Glutamatergic neuron (in vitro differentiated cells): Measurements from ENCODE around the gene ITSN1. TPM values are rescaled to one million over a fixed set of nuclear protein-coding genes. Genes with fewer than 3 reads are reported as not detected.

ENCODE experiments used
- DNase-seq: peaks from one replicate; pipeline ENCODE4 v3.0.0; 2022
- H3K27ac Mint-ChIP-seq: one replicate; pipeline ENCODE4 v1.8.0; 2020; ENCODE audit warnings: mild to moderate bottlenecking, mixed read lengths, inconsistent platforms; ENCODE audit not compliant: unreplicated experiment
- H3K27me3 Mint-ChIP-seq: one replicate; pipeline ENCODE4 v1.8.0; 2020; ENCODE audit warnings: mild to moderate bottlenecking, moderate library complexity, mixed read lengths, inconsistent platforms; ENCODE audit not compliant: unreplicated experiment
- H3K36me3 Mint-ChIP-seq: one replicate; pipeline ENCODE4 v1.8.0; 2020; ENCODE audit warnings: mild to moderate bottlenecking, mixed read lengths, inconsistent platforms; ENCODE audit not compliant: unreplicated experiment
- H3K4me1 Mint-ChIP-seq: one replicate; pipeline ENCODE4 v1.8.0; 2020; ENCODE audit warnings: mild to moderate bottlenecking, low read depth, mixed read lengths, inconsistent platforms; ENCODE audit not compliant: unreplicated experiment
- H3K4me3 Mint-ChIP-seq: one replicate; pipeline ENCODE4 v1.8.0; 2020; ENCODE audit warnings: mild to moderate bottlenecking, mixed read lengths, inconsistent platforms; ENCODE audit not compliant: unreplicated experiment
- H3K9me3 Mint-ChIP-seq: one replicate; pipeline ENCODE4 v1.8.0; 2020; ENCODE audit warnings: mild to moderate bottlenecking, moderate library complexity, mixed read lengths, inconsistent platforms; ENCODE audit not compliant: unreplicated experiment
- CTCF ChIP-seq: fragments of 200-600 bp; sonication (generic); IDR thresholded peaks from one replicate; pipeline ENCODE4 v1.5.0; 2021; ENCODE audit not compliant: partially characterized antibody, unreplicated experiment
- total RNA-seq: library from RNA; stranded (reverse); fragmentation: NEBNext Ultra II Directional; extraction: Animal tissue kit (Norgen Biotek cat#: 25700); gene quantifications from one replicate; pipeline ENCODE4 v1.2.1, GENCODE V29; 2021; ENCODE audit not compliant: unreplicated experiment

ITSN1 gene
- total RNA-seq, 1 donor from 2014 or later: 89.1 TPM

DNA sequence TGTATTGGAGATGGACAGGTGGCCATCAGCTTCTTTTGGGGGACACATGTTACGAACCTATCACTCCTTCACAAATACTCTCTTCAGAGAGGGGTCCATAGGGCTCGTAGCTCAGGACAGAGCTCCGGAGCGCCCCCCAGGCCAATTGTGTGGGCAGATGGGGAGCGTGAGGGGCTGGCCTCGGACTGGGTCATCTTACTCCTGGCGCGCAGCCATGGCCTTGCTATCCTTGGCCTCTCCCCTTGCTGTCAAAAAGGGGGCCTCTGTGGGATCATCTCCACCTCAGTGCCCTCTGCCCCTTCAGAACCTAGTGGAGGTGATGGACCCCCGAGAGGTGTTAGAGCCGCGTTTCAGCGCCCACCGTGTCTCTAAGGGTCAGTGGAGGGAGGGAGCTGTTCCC is 238.3 kb downstream of the ITSN1 start:
- peaks cover 6% of the 10 kb centered on the region for H3K9me3 Mint-ChIP-seq
- peaks cover 8% of the 10 kb centered on the region for H3K27me3 Mint-ChIP-seq
- peaks cover 10% of the 10 kb centered on the region for H3K4me1 Mint-ChIP-seq
- no peak for TF ChIP-seq CTCF
- H3K36me3 Mint-ChIP-seq: no peaks in the 10 kb centered on the region
- no peak overlapping the region for H3K4me3 Mint-ChIP-seq
- DNase-seq: no peak
- no peak overlapping the region for H3K27ac Mint-ChIP-seq

DNA sequence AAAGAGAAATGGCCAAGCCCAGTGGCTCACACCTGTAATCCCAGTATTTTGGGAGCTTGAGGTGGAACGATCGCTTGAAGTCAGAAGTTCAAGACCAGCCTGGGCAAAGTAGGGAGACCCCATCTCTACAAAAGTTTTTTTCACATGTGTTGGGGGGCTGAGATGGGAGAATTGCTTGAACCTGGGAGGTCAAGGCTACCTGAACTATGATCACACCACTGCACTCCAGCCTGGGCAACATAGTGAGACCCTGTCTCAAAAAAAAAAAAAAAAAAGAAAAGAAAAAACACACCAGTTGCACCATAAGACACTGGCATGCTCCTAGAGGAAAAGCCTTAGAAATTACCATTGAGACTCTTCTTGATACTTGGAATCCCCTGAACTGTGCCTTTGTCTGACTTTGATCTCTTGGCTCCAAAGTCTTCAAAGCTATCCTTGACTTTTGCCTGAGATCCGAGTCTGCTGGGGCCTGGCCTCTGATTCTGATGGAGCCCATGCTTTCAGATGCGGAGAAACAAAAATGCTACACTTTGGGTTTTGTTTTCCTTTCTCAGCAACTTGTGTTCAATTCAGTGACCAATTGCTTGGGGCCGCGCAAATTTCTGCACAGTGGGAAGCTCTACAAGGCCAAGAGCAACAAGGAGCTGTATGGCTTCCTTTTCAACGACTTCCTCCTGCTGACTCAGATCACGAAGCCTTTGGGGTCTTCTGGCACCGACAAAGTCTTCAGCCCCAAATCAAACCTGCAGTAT is 239.6 kb downstream of the ITSN1 start:
- Mint-ChIP-seq H3K4me1 (peaks cover 10% of the 10 kb centered on the region), H3K9me3 (peaks cover 3% of the 10 kb centered on the region), H3K4me3 (no peak overlapping the region), H3K27me3 (peaks cover 6% of the 10 kb centered on the region), H3K36me3 (no peaks in the 10 kb centered on the region), H3K27ac (no peak overlapping the region)
- no peak for DNase-seq
- no peak for TF ChIP-seq CTCF

- H3K4me1 Mint-ChIP-seq: peaks cover 10% of the 10 kb centered on the region
- no peak for DNase-seq
- H3K27me3 Mint-ChIP-seq: peaks cover 2% of the 10 kb centered on the region
- peaks cover 2% of the 10 kb centered on the region for H3K9me3 Mint-ChIP-seq
- TF ChIP-seq CTCF: no peak
- no peak overlapping the region for H3K4me3 Mint-ChIP-seq
- peaks cover 3% of the 10 kb centered on the region for H3K36me3 Mint-ChIP-seq
- no peak overlapping the region for H3K27ac Mint-ChIP-seq
These were observed 240.8 kb downstream of the ITSN1 start for GRCh38 chr21:33883118-33883517.

GRCh38 chr21:33884376-33885171 is 242.3 kb downstream of the ITSN1 start:
- Mint-ChIP-seq H3K4me3 (no peak overlapping the region), H3K27ac (no peak overlapping the region), H3K36me3 (peaks cover 4% of the 10 kb centered on the region), H3K9me3 (peaks cover 2% of the 10 kb centered on the region), H3K4me1 (peaks cover 10% of the 10 kb centered on the region), H3K27me3 (peaks cover 2% of the 10 kb centered on the region)
- DNase-seq: no peak
- no peak for TF ChIP-seq CTCF

GRCh38 chr21:33885172-33885514 is 242.8 kb downstream of the ITSN1 start:
- H3K9me3 Mint-ChIP-seq: peaks cover 2% of the 10 kb centered on the region
- H3K27ac Mint-ChIP-seq: no peak overlapping the region

More at GRCh38 chr21:33885172-33885514, 242.8 kb downstream of the ITSN1 start:
- peaks cover 4% of the 10 kb centered on the region for H3K36me3 Mint-ChIP-seq
- no peak overlapping the region for H3K4me3 Mint-ChIP-seq
- peaks cover 2% of the 10 kb centered on the region for H3K27me3 Mint-ChIP-seq
- DNase-seq: no peak
- H3K4me1 Mint-ChIP-seq: peaks cover 10% of the 10 kb centered on the region
- TF ChIP-seq CTCF: no peak
